Fibroblast of peridontal ligament (primary cell): ENCODE data around the gene TEX19.
"Not testable (repeated sequence)": the region's sequence is repeated elsewhere in the genome, so short reads cannot be mapped to it uniquely, and the experiment has no call there.

ENCODE experiments used
- DNase-seq: peaks from one replicate; pipeline ENCODE4 v3.0.0-alpha.2; 2010; ENCODE audit errors: extremely low read depth

The TEX19 gene

GRCh38 chr17:82356845-82357355 is 2.1 kb upstream of the TEX19 start:
- no peak for DNase-seq

GRCh38 chr17:82357394-82357793 is 1.7 kb upstream of the TEX19 start:
- no peak for DNase-seq

- not testable (repeated sequence) for DNase-seq
Observed at GRCh38 chr17:82359451-82360074, 516 bp downstream of the TEX19 start.

GRCh38 chr17:82361885-82362633 is 3.0 kb downstream of the TEX19 start:
- no peak for DNase-seq

- no peak for DNase-seq
Observed at GRCh38 chr17:82365606-82366295, 6.7 kb downstream of the TEX19 start.

- DNase-seq, result no peak
Observed at GRCh38 chr17:82366749-82367148, 7.7 kb downstream of the TEX19 start.

- DNase-seq, result no peak
Observed at GRCh38 chr17:82367724-82368524, 8.9 kb downstream of the TEX19 start.

- DNase-seq, result no peak
Observed at GRCh38 chr17:82369211-82369610, 10.2 kb downstream of the TEX19 start.

GRCh38 chr17:82370471-82371332 is 11.7 kb downstream of the TEX19 start:
- DNase-seq, result peak; percentile 22

- no peak for DNase-seq
Observed at GRCh38 chr17:82371333-82372248, 12.5 kb downstream of the TEX19 start, which contains the start of gene UTS2R. Gene UTS2R (plus strand): TSS chr17:82371765. CDS start chr17:82374325, 2,560 bp downstream.

GRCh38 chr17:82372249-82373071 is 13.4 kb downstream of the TEX19 start:
- no peak for DNase-seq

GRCh38 chr17:82373072-82373452 is 14.0 kb downstream of the TEX19 start:
- not testable (repeated sequence) for DNase-seq

GRCh38 chr17:82373731-82374625 is 14.9 kb downstream of the TEX19 start:
- no peak for DNase-seq

- no peak for DNase-seq
Observed at GRCh38 chr17:82374626-82375331, 15.7 kb downstream of the TEX19 start.

- DNase-seq, result no peak
Observed at GRCh38 chr17:82375359-82376041, 16.5 kb downstream of the TEX19 start.

- DNase-seq, result no peak
Observed at GRCh38 chr17:82376042-82376730, 17.1 kb downstream of the TEX19 start.
